ENCODE data around the gene DGKI. TPM values are rescaled to one million over a fixed set of nuclear protein-coding genes. Genes with fewer than 3 reads are reported as not detected.
A peak's percentile ranks its signal among the peaks of the same experiment; 100 is the strongest.

DGKI gene
- total RNA-seq, 1 donor from 2014 or later = 98.6 TPM

DNA sequence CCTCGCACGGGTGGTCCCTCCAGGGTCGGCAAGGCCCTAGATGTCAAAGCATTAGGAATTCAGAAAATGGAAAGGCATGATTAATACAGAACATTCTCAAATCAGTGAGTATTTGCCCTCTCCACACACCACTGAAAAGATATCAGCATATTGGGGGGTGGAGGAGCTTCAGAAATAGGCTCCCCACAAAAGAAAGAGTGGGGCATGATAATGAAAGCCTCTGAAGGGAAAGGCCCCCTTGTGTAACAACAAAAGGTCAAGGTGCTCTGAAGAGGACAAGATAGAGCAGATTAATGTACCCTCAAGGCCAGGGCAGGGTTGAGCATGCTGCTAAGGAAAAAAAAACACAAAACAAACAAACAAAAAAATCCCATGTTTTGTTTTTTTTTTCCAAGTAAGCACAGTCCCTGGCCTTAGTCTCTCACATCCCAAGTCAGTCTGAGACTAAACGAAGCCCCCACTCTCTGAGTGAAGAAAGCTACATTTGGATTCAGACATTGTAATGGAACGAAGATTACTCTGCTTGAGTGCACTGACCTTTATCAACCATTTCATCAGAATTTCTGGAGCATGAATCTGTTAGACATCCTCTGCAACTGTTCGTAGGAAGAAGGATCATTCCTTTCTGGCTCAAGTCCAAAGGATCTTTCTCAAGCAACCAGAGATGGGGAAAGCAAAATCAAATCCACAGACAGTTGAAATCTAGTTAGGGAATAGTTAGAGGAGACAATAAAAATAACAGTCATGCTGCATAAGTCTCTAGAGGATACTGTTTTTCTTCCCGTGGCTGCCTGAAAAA is 27.4 kb upstream of the DGKI start:
- no peak for DNase-seq (ENCODE audit: low spot score in 2 of 2)
- no peak for FAIRE-seq

DNA sequence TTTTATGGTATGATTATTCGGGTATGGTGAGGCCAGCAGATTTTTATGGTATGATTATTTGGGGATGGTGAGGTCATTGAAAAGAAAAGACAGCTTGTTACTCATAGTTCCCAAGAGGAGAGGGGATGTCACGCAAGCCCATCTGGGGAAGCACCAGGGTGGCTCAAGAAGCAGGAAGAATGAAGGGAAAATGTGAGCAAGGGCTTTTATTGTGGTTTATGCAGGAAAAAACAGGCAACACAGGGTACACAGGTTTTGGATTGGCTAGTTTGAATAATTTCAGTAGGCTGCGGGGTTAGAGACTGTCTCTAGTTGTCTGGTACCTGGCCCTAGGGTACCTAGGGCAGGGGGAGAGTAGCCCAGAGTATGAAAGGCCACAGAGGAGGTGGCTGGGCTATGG is 26.8 kb upstream of the DGKI start:
- FAIRE-seq = no peak
- DNase-seq (ENCODE audit: low spot score in 2 of 2) = no peak

GRCh38 chr7:137871170-137871915 is 24.6 kb upstream of the DGKI start:
- no peak for DNase-seq (ENCODE audit: low spot score in 2 of 2)
- FAIRE-seq = no peak

DNA sequence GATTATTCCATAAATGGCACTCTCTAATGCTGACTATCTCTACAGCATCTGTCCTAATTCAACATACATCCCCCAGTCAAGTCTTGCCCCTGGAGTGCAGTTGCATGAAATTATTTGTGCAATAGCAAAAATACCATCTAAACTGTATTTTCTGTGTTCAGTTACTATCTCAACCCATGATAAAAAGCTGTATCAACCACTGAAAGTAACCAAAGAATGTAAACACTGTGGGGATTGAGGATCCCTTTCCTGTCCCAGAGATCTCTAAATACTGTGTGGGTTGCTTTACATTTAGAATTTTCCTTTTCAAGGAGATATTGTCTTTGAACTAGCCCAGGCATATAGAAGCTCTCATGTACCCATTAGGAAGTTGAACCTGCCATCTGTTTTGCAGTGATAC is 23.9 kb upstream of the DGKI start:
- FAIRE-seq (no peak), DNase-seq (ENCODE audit: low spot score in 2 of 2) (no peak)

GRCh38 chr7:137870078-137870477 is 23.3 kb upstream of the DGKI start:
- FAIRE-seq = no peak
- no peak for DNase-seq (ENCODE audit: low spot score in 2 of 2)

GRCh38 chr7:137869260-137869659 is 22.5 kb upstream of the DGKI start:
- no peak for DNase-seq (ENCODE audit: low spot score in 2 of 2)
- FAIRE-seq = peak; percentile 77

- no peak for FAIRE-seq
- no peak for DNase-seq (ENCODE audit: low spot score in 2 of 2)
Observed at GRCh38 chr7:137867289-137867688, 20.5 kb upstream of the DGKI start.

DNA sequence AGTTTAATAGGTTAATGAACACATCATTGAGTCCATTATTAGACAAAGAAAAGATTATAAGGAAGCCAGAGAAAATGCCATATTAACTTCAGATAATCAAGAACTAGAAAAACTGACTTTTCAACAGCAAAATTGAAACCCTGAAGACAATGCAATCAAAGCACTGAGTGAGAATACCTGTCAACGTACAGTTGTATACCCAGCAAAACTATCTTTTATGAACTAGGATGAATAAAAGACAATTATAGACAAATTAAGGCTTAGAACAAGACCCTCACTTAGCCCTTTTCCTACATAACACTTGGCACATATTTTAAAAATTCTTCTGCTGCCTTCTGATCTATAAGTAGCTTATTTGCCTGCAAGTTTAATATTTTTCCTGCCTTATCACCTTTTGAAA is 19.0 kb upstream of the DGKI start:
- no peak for FAIRE-seq
- DNase-seq (ENCODE audit: low spot score in 2 of 2) = no peak

- DNase-seq (ENCODE audit: low spot score in 2 of 2) (no peak), FAIRE-seq (no peak)
Observed at GRCh38 chr7:137862964-137863363, 16.2 kb upstream of the DGKI start.

GRCh38 chr7:137862358-137862757 is 15.6 kb upstream of the DGKI start:
- no peak for FAIRE-seq
- DNase-seq (ENCODE audit: low spot score in 2 of 2) = no peak

DNA sequence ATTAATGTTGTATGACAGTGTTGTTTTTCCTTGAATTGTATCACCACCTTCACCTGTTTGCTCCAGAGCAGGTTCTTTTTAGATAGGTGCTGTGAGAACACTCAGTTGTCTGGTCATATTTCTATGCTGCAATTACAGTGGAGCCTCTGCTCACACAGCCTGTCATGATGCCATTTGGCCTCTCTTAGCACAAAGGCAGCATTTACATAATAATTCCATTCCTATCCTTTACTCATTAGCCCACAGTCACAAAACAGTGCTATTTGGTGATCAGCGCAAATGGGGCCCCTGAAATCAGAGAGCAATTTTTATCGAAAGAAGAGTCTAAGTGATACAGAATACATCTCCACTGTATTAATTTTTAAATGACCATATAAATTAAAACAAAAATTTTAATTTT is 13.8 kb upstream of the DGKI start:
- FAIRE-seq (no peak), DNase-seq (ENCODE audit: low spot score in 2 of 2) (no peak)

DNA sequence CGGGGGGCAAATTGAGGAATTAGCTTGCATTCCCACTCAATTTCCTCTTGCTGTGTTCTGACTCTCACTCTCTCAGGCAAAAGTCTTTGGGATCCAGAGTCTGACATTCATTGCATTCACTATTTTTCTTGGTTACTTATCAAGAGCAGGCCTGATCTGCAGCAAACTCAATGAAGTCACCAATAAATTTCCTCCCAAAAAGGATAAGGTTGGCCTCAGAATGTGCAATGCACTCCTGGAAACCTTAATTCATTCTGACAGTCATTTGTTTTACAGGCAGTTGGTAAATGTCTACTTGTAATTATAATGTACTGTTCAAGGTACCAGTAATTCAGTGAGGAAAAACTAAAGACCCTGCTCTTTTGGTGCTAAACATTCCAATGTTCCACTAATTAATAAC is 6.3 kb upstream of the DGKI start:
- FAIRE-seq = no peak

DNA sequence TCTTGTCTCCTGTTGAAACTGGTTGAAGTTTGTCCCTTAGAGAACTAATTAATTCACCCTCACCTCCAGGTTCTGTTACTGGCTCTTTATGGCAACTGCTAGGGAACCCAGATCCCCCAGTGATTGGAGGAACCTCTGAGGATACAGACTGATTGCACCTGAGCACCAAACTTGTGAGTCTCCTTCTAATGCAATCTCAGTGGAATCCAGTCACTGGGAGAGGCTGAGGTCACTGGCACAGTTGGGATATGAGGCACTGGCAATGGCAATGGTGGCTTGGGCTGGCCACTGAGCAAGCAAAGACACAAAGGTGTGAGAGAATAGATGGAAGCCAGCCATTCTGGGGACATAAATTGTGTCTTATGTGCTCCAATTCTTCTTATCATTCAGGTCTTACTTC is 5.3 kb upstream of the DGKI start:
- DNase-seq (ENCODE audit: low spot score in 2 of 2) (no peak), FAIRE-seq (no peak)

More for the DNA sequence above, 6.3 kb upstream of the DGKI start:
- DNase-seq (ENCODE audit: low spot score in 2 of 2) = no peak

DNA sequence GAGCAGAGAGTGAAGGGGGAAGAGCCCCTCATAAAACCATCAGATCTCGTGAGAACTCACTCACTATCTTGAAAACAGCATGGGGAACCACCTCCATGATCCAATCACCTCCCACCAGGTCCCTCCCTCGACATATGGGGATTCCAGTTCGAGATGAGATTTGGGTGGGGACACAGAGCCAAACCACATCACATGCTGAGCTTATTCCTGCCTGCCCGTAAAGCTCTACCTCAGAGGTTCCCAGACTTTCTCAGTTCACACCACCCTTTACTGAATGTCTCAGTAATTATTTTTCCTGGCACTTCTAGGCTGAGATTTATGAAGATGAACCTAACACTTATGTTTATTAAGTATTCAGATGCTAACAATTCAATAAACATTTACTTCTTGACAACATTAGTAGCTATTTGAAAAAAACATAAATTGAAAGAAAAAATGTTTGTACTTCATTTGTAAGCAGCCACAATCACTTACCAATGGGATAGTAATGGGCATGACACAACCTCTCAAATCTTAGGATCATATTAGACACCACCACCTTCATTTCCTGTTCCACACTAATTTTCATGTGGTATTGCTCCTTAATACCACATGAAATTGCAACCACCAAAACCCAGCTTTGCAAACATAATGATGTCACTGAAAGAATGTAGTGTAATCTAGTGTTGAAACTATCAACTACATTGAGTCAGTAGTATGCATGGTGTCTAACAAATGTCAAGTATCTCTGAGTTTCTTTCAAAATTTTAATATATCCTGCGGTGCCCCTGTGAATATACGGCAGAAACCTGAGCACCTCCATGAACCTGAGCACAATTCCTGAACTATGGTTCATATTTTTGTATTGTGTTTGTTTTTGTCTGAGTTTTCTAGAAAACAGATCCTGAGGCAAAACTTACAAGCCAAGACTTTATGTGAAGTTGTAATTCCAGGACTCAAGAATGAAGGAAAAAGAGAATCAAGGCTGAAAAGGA is 4.5 kb upstream of the DGKI start:
- DNase-seq (ENCODE audit: low spot score in 2 of 2) (no peak), FAIRE-seq (no peak)

DNA sequence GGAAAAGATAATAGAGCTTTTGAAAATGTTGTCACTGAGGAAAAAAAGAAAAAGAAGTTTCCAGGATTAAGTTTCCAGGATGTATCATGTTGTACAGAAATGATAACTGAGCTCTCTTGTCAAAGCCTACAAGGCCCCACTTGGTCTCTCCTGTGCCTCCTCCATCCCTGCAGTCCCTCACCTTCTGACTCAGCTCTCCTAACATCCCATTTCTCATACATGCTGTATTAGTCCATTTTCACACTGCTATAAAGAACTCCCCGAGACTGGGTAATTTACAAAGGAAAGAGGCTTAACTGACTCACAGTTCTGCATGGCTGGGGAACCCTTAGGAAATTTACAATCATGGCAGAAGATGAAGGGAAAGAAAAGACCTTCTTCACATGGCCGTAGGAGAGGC is 3.8 kb upstream of the DGKI start:
- DNase-seq (ENCODE audit: low spot score in 2 of 2) (no peak), FAIRE-seq (no peak)

GRCh38 chr7:137848095-137848494 is 1.3 kb upstream of the DGKI start:
- DNase-seq (ENCODE audit: low spot score in 2 of 2) = no peak
- FAIRE-seq = no peak

DNA sequence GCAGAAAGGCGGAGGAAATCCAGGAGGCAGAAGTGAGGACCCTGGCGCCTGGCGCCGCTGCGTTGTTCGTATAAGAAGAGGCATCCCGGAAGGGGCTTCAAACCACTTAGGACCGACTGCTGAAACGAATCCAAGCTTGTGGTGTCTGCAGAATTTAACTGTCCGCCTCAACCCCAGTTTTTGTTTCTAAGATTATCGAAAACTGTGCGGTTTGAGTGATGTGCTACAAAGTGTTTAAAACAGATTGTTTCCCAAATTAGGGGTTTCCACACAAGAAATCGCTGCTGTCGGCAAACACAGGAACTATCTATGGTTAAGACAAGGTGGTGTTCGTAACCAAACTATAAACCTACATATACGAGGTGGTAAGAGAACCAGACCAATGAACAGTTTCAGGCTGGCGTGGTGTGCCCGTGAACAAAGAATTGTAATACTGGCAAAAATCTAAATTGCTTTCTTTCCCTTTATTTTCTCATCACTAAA is 835 bp upstream of the DGKI start:
- DNase-seq (ENCODE audit: low spot score in 2 of 2) (peak in 1 of 2 donors; percentile 19), FAIRE-seq (no peak)

DNA sequence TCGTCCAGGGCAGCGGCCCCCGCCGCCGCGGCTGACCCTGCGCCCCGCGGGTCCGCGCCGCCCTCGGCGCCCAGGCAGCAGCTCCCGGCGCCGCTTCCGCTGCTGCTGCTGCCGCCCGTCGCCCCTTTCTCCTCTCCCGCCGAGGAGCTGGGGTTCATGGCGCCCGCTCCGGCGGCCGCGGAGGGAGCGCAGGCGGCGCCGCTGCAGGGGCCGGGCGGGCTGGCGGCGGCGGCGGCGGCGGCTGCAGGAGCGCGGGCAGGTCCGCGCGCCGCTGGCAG is 286 bp downstream of the DGKI start:
- FAIRE-seq (no peak), DNase-seq (ENCODE audit: low spot score in 2 of 2) (no peak)

- no peak for DNase-seq (ENCODE audit: low spot score in 2 of 2)
- no peak for FAIRE-seq
Observed at GRCh38 chr7:137844677-137845425, 1.9 kb downstream of the DGKI start.

Data from frontal cortex (tissue), 4 donors.